Measurements from ENCODE around the gene NRIP2.

The NRIP2 gene

GRCh38 chr12:2844786-2845185 is 10.0 kb upstream of the NRIP2 start:
- no peak for DNase-seq (ENCODE audit: low spot score)

- DNase-seq (ENCODE audit: low spot score): no peak
Measured at GRCh38 chr12:2842948-2843347, 8.1 kb upstream of the NRIP2 start.

GRCh38 chr12:2841056-2841650 is 6.3 kb upstream of the NRIP2 start:
- DNase-seq (ENCODE audit: low spot score): peak; percentile 41

- DNase-seq (ENCODE audit: low spot score): no peak
Measured at GRCh38 chr12:2836574-2836973, 1.7 kb upstream of the NRIP2 start.

- no peak for DNase-seq (ENCODE audit: low spot score)
Measured at GRCh38 chr12:2835691-2836403, 1.0 kb upstream of the NRIP2 start.

- no peak for DNase-seq (ENCODE audit: low spot score)
Measured at GRCh38 chr12:2833810-2834209, 1.0 kb downstream of the NRIP2 start.

GRCh38 chr12:2833327-2833726 is 1.5 kb downstream of the NRIP2 start:
- no peak for DNase-seq (ENCODE audit: low spot score)

- DNase-seq (ENCODE audit: low spot score): no peak
Measured at GRCh38 chr12:2832550-2833127, 2.2 kb downstream of the NRIP2 start.

- no peak for DNase-seq (ENCODE audit: low spot score)
Measured at GRCh38 chr12:2829275-2829674, 5.6 kb downstream of the NRIP2 start.

GRCh38 chr12:2826721-2827515 is 7.9 kb downstream of the NRIP2 start:
- no peak for DNase-seq (ENCODE audit: low spot score)

- DNase-seq (ENCODE audit: low spot score): no peak
Measured at GRCh38 chr12:2826036-2826435, 8.8 kb downstream of the NRIP2 start.

GRCh38 chr12:2825132-2825531 is 9.7 kb downstream of the NRIP2 start:
- no peak for DNase-seq (ENCODE audit: low spot score)

GRCh38 chr12:2824541-2824940 is 10.3 kb downstream of the NRIP2 start:
- DNase-seq (ENCODE audit: low spot score): no peak

- no peak for DNase-seq (ENCODE audit: low spot score)
Measured at GRCh38 chr12:2823483-2823882, 11.4 kb downstream of the NRIP2 start.

- DNase-seq (ENCODE audit: low spot score): no peak
Measured at GRCh38 chr12:2820432-2820831, 14.4 kb downstream of the NRIP2 start.

- no peak for DNase-seq (ENCODE audit: low spot score)
Measured at GRCh38 chr12:2819810-2820209, 15.0 kb downstream of the NRIP2 start.

GRCh38 chr12:2813214-2814185 is 21.3 kb downstream of the NRIP2 start:
- peak; percentile 73 for DNase-seq (ENCODE audit: low spot score)

- DNase-seq (ENCODE audit: low spot score): peak; percentile 97
Measured at GRCh38 chr12:2812290-2813213, 22.3 kb downstream of the NRIP2 start, which contains the start of gene ITFG2. ITFG2 (plus strand) TSS chr12:2812668; CDS start chr12:2812761, 93 bp downstream.

- no peak for DNase-seq (ENCODE audit: low spot score)
Measured at GRCh38 chr12:2811801-2812200, 23.0 kb downstream of the NRIP2 start.

GRCh38 chr12:2806700-2807099 is 28.1 kb downstream of the NRIP2 start:
- no peak for DNase-seq (ENCODE audit: low spot score)

Data from hematopoietic multipotent progenitor cell treated with erythropoietin and hydrocortisone succinate and interleukin-3 and kit ligand, for 15 days (in vitro differentiated cells).